Measurements from ENCODE around the gene PITPNM3.

DNA sequence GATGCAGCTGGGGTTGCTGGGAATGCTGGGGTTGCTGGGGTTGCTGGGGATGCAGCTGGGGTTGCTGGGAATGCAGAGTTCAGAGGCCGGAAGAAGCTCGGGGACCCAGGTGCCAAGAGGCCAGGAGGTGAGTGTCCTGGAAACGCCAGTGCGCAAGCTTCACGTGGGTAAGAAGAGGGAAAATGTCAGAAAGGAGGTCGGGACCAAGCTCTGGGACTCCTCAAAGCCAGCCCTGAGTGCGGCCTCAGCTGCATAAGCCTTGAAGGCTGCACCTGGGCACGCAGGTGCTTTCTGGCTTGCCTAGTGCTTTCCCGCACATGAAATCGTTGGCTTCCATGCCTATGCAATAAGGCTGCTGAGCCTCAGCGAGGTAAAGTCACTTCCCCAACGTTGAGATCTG, 48.3 kb downstream of the PITPNM3 start:
- TF ChIP-seq, protein P1, sequence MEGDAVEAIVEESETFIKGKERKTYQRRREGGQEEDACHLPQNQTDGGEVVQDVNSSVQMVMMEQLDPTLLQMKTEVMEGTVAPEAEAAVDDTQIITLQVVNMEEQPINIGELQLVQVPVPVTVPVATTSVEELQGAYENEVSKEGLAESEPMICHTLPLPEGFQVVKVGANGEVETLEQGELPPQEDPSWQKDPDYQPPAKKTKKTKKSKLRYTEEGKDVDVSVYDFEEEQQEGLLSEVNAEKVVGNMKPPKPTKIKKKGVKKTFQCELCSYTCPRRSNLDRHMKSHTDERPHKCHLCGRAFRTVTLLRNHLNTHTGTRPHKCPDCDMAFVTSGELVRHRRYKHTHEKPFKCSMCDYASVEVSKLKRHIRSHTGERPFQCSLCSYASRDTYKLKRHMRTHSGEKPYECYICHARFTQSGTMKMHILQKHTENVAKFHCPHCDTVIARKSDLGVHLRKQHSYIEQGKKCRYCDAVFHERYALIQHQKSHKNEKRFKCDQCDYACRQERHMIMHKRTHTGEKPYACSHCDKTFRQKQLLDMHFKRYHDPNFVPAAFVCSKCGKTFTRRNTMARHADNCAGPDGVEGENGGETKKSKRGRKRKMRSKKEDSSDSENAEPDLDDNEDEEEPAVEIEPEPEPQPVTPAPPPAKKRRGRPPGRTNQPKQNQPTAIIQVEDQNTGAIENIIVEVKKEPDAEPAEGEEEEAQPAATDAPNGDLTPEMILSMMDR (IDR thresholded peaks at IDR 0.05), result no peak
- TF ChIP-seq POLR2A (IDR thresholded peaks at IDR 0.05), result no peak

All from heart left ventricle (tissue), 13 donors.